GM13977 (cell line): ENCODE results near the gene TMEM163.

Experiments
- DNase-seq: peaks from one replicate; pipeline ENCODE4 v3.0.0; 2012; ENCODE audit warnings: low spot score
- in situ Hi-C: fragments of 300-500 bp; cut with MboI; formaldehyde crosslinking; loops from one replicate; pipeline ENCODE4 v1.12.0; 2022; ENCODE audit warnings: low sequenced_read_pairs, low pct_unique_long_range_greater_than_20kb, mixed read lengths, inconsistent platforms; ENCODE audit not compliant: unreplicated experiment
- TF ChIP-seq, protein P1 (sequence below): IDR thresholded peaks from 2 replicates; pipeline ENCODE4 v1.5.1; 2012; ENCODE audit warnings: mild to moderate bottlenecking, control low read depth; ENCODE audit not compliant: insufficient read depth; ENCODE audit errors: extremely low read depth, missing control alignments

Gene TMEM163

GRCh38 chr2:134574611-134575330 lies 144.0 kb downstream of the TMEM163 start:
- TF ChIP-seq, protein P1, sequence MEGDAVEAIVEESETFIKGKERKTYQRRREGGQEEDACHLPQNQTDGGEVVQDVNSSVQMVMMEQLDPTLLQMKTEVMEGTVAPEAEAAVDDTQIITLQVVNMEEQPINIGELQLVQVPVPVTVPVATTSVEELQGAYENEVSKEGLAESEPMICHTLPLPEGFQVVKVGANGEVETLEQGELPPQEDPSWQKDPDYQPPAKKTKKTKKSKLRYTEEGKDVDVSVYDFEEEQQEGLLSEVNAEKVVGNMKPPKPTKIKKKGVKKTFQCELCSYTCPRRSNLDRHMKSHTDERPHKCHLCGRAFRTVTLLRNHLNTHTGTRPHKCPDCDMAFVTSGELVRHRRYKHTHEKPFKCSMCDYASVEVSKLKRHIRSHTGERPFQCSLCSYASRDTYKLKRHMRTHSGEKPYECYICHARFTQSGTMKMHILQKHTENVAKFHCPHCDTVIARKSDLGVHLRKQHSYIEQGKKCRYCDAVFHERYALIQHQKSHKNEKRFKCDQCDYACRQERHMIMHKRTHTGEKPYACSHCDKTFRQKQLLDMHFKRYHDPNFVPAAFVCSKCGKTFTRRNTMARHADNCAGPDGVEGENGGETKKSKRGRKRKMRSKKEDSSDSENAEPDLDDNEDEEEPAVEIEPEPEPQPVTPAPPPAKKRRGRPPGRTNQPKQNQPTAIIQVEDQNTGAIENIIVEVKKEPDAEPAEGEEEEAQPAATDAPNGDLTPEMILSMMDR = no peak
- no peak for DNase-seq
- in situ Hi-C loops = no loop called here

GRCh38 chr2:134573724-134574123 lies 145.1 kb downstream of the TMEM163 start:
- in situ Hi-C loops = no loop called here
- DNase-seq = no peak
- TF ChIP-seq, protein P1 = no peak

- in situ Hi-C loops = no loop called here
- no peak for DNase-seq
- TF ChIP-seq, protein P1 = no peak
Observed at GRCh38 chr2:134573085-134573370, 145.8 kb downstream of the TMEM163 start.

GRCh38 chr2:134572314-134573084 lies 146.3 kb downstream of the TMEM163 start:
- TF ChIP-seq, protein P1 = no peak
- in situ Hi-C loops = no loop called here
- DNase-seq = no peak

DNA sequence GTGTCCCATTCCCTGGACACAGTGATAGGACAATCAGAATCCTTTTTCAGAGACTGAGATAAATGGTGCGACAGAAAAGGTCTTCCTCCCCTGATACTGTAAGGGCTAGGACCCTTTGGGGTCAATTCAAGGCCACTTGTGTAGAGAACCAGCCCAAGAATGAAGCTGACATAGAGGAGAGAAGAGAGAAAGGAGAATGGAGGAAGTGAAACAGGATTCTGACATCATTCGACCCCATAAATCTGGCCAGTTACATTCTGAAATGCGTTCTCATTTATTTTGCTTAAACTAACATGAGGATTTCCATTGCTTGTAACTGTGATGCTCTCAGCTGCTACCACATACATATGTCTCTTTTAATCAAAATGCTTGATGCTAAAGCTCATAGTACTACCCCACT lies 148.1 kb downstream of the TMEM163 start:
- DNase-seq = no peak
- TF ChIP-seq, protein P1 = no peak
- in situ Hi-C loops = no loop called here

DNA sequence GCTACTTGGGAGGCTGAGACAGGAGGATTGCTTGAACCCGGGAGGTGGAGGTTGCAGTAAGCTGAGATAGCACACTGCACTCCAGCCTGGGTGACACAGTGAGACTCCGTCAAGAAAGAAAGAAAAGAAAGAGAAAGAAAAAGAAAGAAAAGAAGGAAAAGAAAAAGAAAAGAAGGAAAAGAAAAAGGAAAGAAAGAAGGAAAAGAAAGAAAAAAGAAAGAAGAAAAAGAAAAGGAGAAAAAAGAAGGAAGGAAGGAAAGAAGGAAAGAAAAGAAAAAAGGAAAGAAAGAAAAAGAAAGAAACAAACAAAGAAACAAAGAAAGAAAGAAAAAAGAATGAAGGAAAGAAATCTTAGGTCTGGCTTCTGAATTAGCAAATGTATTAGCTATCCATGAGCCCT lies 150.4 kb downstream of the TMEM163 start:
- TF ChIP-seq, protein P1 = no peak
- in situ Hi-C loops = no loop called here
- no peak for DNase-seq
